ENCODE measurements around the gene DHRSX.

DNA sequence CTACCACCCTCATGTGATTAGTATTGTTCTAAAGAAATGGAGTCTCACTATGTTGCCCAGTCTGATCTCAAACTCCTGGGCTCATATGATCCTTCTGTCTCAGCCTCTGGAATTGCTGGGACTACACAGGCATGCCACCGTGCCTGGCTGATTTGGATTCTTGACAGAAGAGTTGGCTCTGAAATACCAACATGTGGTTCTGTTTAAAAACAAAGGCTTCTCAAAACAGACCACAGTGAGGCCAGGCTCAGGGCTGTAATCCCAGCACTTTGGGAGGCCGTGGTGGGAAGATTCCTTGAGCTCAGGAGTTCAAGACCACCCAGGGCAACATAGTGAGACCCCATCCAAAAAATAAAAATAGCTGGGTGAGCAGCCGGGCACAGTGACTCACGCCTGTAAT, 126.7 kb downstream of the DHRSX start:
- TF ChIP-seq EZH2 (IDR thresholded peaks at IDR 0.05; ENCODE audit: insufficient read depth, poor library complexity, severe bottlenecking) (no peak), EZH2phosphoT487 (IDR thresholded peaks at IDR 0.05; ENCODE audit: insufficient read depth, low read depth) (no peak)

Data from GM23248 (cell line).